Subcutaneous abdominal adipose tissue (tissue), 5 donors: ENCODE data around the gene USP4.

ENCODE experiments used
- H3K27ac ChIP-seq: one replicate; pipeline ENCODE4 v1.7.0; 2013; ENCODE audit warnings: low read depth, mild to moderate bottlenecking, inconsistent platforms, low read length, moderate library complexity
- H3K27me3 ChIP-seq, 5 donors: one replicate each; pipeline ENCODE4 v1.7.0; 2013; ENCODE audit warnings: low read length in 5 of 5, inconsistent platforms in 1 of 5; ENCODE audit not compliant: control insufficient read depth in 5 of 5, insufficient read depth in 4 of 5
- H3K36me3 ChIP-seq, 5 donors: one replicate each; pipeline ENCODE4 v1.7.0; 2013; ENCODE audit warnings: low read length in 5 of 5; ENCODE audit not compliant: control insufficient read depth in 5 of 5, insufficient read depth in 5 of 5
- H3K4me1 ChIP-seq, 5 donors: one replicate each; pipeline ENCODE4 v1.7.0; 2013; ENCODE audit warnings: low read length in 5 of 5, mild to moderate bottlenecking in 3 of 5, moderate library complexity in 1 of 5; ENCODE audit not compliant: control insufficient read depth in 5 of 5, insufficient read depth in 5 of 5
- H3K4me3 ChIP-seq, 5 donors: one replicate each; pipeline ENCODE4 v1.7.0; 2013; ENCODE audit warnings: low read length in 5 of 5, low read depth in 1 of 5
- H3K9ac ChIP-seq, 5 donors: one replicate each; pipeline ENCODE4 v1.7.0; 2013; ENCODE audit warnings: low read length in 5 of 5, mild to moderate bottlenecking in 4 of 5, moderate library complexity in 3 of 5
- H3K9me3 ChIP-seq, 5 donors: one replicate each; pipeline ENCODE4 v1.7.0; 2013; ENCODE audit warnings: low read length in 5 of 5; ENCODE audit not compliant: control insufficient read depth in 5 of 5
- donor health status: healthy.
- donor health status: healthy.
- donor health status: healthy.
- donor health status: healthy.
- donor health status: healthy.

Gene USP4

DNA sequence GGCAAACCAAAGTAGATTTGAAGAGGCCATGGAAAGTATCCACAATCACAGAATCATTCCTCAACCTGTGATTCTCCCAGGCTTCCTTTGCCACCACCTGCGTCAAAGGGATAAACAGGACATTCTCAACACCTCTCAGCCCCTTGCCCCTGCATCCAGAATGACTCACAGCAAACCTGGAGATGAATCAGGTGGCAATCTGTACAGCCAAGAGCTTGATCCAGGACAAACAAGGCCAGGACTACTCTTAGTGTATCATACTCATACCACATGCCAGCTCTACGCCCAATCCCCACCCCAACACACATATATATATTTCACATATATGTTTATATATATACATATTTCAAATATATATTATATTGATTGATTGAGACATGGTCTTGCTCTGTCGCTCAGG is 39.3 kb downstream of the USP4 start:
- Histone ChIP-seq H3K27me3 (no peaks in the 10 kb centered on the region), H3K36me3 (peaks cover 8 to 85% (median 65%) of the 10 kb centered on the region in 5 donors), H3K27ac (no peak overlapping the region), H3K9me3 (no peaks in the 10 kb centered on the region), H3K4me1 (peaks cover 6 to 19% (median 15%) of the 10 kb centered on the region in 5 donors), H3K4me3 (no peak overlapping the region), H3K9ac (no peak overlapping the region)

DNA sequence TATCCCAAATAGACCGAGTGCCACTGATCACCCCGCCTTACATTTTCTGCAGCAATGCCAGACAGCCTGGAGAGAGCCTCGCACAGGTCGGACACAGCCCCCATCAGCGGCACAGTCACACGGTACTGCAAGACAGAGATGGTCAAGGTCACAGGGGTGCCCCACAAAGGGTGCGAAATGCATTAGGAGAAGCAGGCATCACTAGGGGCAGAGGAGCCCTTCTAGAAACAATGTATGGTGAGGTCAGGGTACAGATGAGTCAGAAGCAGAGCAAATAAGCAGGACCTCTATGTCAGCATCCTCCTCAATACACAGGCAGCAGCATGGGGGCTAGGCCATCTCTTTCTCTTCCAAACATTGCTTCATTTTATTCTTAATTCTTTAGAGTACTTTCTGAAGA is 41.3 kb downstream of the USP4 start:
- Histone ChIP-seq H3K27ac (peak overlapping the region; percentile 6), H3K9me3 (no peaks in the 10 kb centered on the region), H3K27me3 (no peaks in the 10 kb centered on the region), H3K4me3 (no peak overlapping the region), H3K4me1 (peaks cover 6 to 25% (median 19%) of the 10 kb centered on the region in 5 donors), H3K36me3 (peaks cover 5 to 81% (median 63%) of the 10 kb centered on the region in 5 donors), H3K9ac (no peak overlapping the region)

DNA sequence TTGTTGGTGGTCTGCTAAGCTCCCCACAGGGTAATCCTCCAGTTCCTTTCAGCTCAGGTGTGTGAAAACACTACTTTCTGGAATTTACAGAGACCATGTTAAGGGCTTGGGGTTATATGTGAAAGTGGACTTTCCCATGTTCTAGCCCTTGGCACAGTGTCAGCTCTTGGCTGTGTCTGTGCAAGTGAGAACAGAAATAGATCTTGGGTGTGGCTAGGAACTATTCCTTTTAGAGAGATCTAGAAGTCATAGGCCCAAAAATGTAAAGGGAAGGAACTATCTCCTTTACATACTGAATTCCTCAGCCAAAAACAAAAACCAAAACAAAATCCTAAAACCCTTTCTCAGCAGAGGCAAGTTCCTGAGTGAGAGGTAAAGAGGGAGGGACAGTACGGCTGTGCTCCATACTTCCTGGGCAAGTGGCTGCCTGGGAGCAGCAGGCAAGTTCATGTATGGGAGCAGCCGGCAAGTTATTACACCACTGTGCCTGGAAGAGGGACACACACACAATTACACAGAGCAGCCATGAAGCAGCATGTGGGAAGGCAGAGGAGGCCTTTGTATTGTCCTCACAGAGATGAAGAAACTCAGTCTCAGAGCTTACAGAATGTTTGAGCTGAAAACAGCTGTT is 43.0 kb downstream of the USP4 start:
- no peak overlapping the region for H3K4me3 ChIP-seq
- peak overlapping the region in 3 of 5 donors; percentile 5 to 41 (median 28) for H3K9ac ChIP-seq
- no peaks in the 10 kb centered on the region for H3K27me3 ChIP-seq
- H3K27ac ChIP-seq = peak overlapping the region; percentile 74
- peaks cover 6 to 25% (median 19%) of the 10 kb centered on the region in 5 donors for H3K4me1 ChIP-seq
- peaks cover 5 to 82% (median 60%) of the 10 kb centered on the region in 5 donors for H3K36me3 ChIP-seq
- no peaks in the 10 kb centered on the region for H3K9me3 ChIP-seq

DNA sequence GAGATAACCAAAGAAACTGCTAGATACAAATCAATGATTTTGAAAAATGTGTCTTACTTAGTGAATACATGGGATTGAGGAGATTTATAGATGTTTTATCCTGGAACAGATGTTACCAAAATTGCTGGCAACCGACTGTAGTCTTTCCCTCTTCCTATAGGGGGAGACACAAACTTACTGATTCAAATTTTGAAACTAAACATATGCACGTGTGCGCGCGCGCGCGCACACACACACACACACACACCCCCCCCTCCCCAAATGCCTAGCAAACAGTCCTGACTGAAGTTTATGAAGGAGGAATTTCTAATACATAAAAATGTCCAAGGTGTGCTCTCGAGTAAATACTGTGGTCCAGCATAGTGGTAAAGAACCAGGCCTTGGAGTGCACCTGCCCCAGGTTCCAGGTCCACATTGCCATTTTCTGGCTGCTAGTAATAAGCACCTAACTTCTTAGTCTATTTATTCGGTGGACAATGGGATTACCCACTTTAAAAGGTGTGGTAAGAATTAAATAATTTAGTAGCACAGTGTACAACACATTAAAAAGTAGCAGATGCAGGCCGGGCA is 44.3 kb downstream of the USP4 start:
- no peak overlapping the region for H3K9ac ChIP-seq
- no peak overlapping the region for H3K4me3 ChIP-seq
- no peak overlapping the region for H3K27ac ChIP-seq
- peaks cover 6 to 25% (median 19%) of the 10 kb centered on the region in 5 donors for H3K4me1 ChIP-seq
- no peaks in the 10 kb centered on the region for H3K27me3 ChIP-seq
- H3K9me3 ChIP-seq = no peaks in the 10 kb centered on the region
- H3K36me3 ChIP-seq = peaks cover 3 to 82% (median 60%) of the 10 kb centered on the region in 5 donors

DNA sequence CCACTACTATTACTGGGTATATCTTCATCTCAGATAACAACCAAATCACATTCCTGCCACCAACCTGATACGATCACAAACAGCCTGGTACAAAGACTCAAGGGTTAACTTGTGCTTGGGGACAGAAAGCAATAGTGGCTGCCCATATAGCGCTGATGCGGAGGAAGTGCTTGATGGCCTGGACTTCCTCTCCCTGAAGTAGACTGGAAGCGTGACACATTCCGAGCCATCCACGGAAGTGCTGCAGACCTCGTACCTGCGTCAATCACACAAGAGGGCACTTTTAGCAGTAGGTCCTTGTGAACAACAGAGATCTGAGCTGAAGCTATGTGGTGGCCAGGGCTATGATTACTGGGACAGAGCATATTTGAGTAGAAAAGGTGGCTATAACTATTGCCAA is 45.5 kb downstream of the USP4 start:
- Histone ChIP-seq H3K36me3 (peaks cover 3 to 83% (median 59%) of the 10 kb centered on the region in 5 donors), H3K4me1 (peaks cover 6 to 25% (median 15%) of the 10 kb centered on the region in 5 donors), H3K9ac (peak overlapping the region in 1 of 5 donors; percentile 45), H3K27ac (no peak overlapping the region), H3K27me3 (no peaks in the 10 kb centered on the region), H3K9me3 (no peaks in the 10 kb centered on the region), H3K4me3 (no peak overlapping the region)

DNA sequence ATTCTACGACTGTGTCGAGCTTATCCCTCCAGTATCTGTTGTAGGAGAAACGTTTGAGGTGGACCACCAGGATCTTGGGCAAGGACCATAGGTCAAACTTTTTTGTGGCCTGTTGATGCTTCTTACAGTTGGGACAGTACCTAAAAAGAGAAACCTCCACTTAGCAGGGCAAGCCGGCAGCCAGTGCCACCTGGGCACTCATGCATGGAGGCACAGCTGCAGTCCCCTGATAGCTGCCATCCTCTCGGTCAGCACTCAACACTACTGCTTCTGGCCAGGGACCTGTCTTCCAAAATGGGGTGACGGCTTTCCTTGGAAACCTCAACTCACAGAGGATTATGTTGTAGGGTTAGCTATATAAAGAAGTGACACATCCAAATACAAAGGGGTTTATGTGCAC is 55.9 kb downstream of the USP4 start:
- Histone ChIP-seq H3K4me3 (no peak overlapping the region), H3K27ac (no peak overlapping the region), H3K36me3 (peaks cover 15 to 77% (median 63%) of the 10 kb centered on the region in 5 donors), H3K9ac (no peak overlapping the region), H3K9me3 (no peaks in the 10 kb centered on the region), H3K4me1 (peaks cover 4 to 9% (median 7%) of the 10 kb centered on the region in 5 donors), H3K27me3 (no peaks in the 10 kb centered on the region)

DNA sequence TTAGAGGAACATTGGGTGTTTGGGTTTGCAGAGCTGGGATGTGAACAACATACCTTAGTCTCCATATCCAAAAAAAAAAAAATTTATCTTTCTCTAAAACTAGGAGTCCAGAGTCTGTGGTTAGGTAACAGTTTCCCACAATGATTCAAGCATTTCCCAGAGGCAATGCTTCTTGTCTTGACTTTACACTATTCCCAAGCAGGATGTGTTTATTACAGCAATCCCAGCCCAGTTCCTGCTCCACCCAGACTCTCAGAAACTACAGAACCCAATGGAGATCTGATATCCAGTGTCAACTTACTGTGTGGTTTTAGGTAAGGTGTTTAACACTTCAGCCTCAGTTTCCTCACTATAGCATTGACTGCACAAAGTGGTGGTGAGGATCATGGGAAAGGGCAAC is 60.5 kb downstream of the USP4 start:
- Histone ChIP-seq H3K36me3 (peaks cover 3 to 44% (median 26%) of the 10 kb centered on the region in 5 donors), H3K27ac (peak overlapping the region; percentile 98), H3K9me3 (no peaks in the 10 kb centered on the region), H3K4me3 (no peak overlapping the region), H3K9ac (peak overlapping the region in 2 of 5 donors; percentile 2 to 26), H3K27me3 (no peaks in the 10 kb centered on the region), H3K4me1 (peaks cover 12 to 40% (median 39%) of the 10 kb centered on the region in 5 donors)

DNA sequence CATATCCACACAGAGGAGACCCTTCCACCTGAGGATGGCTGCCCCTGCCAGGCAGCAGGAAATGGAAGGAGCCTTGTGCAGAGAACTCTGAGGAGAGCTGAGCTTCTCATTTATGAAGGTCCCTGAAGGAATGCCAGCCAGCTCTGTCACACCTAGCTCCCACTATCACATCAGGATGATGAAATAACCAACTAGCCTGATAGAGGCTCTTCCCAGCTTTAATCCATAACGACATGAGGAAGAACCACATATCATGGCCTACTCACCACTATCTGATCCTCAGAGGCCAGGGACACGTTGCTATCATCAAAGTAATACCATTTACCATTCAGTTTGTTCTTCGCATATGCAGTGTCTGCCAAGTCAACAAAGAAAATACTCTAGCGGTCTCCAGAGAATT is 61.3 kb downstream of the USP4 start:
- Histone ChIP-seq H3K4me1 (peaks cover 12 to 40% (median 39%) of the 10 kb centered on the region in 5 donors), H3K27me3 (no peaks in the 10 kb centered on the region), H3K9ac (peak overlapping the region in 3 of 5 donors; percentile 2 to 30 (median 17)), H3K36me3 (peaks cover 0 to 36% (median 18%) of the 10 kb centered on the region in 5 donors), H3K27ac (peak overlapping the region; percentile 98), H3K9me3 (no peaks in the 10 kb centered on the region), H3K4me3 (no peak overlapping the region)

DNA sequence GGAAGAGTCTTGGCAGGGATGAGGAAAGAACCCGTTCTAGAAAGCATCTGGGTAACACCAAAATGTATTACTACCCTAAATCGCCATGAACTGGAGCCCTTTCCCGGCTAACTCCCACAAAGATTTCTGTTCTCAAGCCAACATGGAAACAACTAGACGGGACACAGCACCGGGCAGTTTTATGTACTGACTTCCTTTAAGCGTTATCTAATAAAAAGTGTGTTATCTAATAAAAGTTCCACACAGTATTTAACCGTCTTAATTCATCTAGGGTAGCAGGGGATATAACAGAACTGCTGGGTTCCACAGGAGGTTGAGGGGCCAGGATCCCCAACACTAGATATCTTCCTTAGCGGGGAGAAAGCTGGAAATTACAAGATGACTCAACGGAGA is 62.5 kb downstream of the USP4 start:
- peaks cover 12 to 40% (median 39%) of the 10 kb centered on the region in 5 donors for H3K4me1 ChIP-seq
- H3K4me3 ChIP-seq = peak overlapping the region; percentile 39 to 74 (median 58)
- peaks cover 0 to 25% (median 14%) of the 10 kb centered on the region in 5 donors for H3K36me3 ChIP-seq
- H3K9ac ChIP-seq = peak overlapping the region; percentile 58 to 90 (median 80)
- H3K27me3 ChIP-seq = no peaks in the 10 kb centered on the region
- no peaks in the 10 kb centered on the region for H3K9me3 ChIP-seq
- peak overlapping the region; percentile 98 for H3K27ac ChIP-seq
